Activated naive CD8-positive, alpha-beta T cell treated with anti-CD3 and anti-CD28 coated beads, Interleukin-2, amount 50 U/mL, for 24 hours (primary cell): Measurements from ENCODE around the gene TSPOAP1.

Experiments used
- ATAC-seq: fragments of 150-1000 bp; cut with Tn5 transposase; one replicate; pipeline ENCODE4 v1.10.0; 2021
- DNase-seq: peaks from one replicate; pipeline ENCODE4 v3.0.0; 2021
- H3K27ac Mint-ChIP-seq: one replicate; pipeline ENCODE4 v1.8.0; 2021; ENCODE audit warnings: mild to moderate bottlenecking, mixed read lengths
- H3K27me3 Mint-ChIP-seq: one replicate; pipeline ENCODE4 v1.8.0; 2021; ENCODE audit warnings: mixed read lengths
- H3K36me3 Mint-ChIP-seq: one replicate; pipeline ENCODE4 v1.8.0; 2021; ENCODE audit warnings: low read depth, mixed read lengths
- H3K4me1 Mint-ChIP-seq: one replicate; pipeline ENCODE4 v1.8.0; 2021; ENCODE audit warnings: mixed read lengths
- H3K4me3 Mint-ChIP-seq: one replicate; pipeline ENCODE4 v1.8.0; 2021; ENCODE audit warnings: mild to moderate bottlenecking, moderate library complexity, mixed read lengths
- H3K9me3 Mint-ChIP-seq: one replicate; pipeline ENCODE4 v1.8.0; 2021; ENCODE audit warnings: mixed read lengths

The TSPOAP1 gene

GRCh38 chr17:58338841-58339754 lies 10.5 kb upstream of the TSPOAP1 start:
- H3K27ac Mint-ChIP-seq = peak overlapping the region; percentile 98
- H3K27me3 Mint-ChIP-seq = no peaks in the 10 kb centered on the region
- ATAC-seq (peak; percentile 47), DNase-seq (peak; percentile 87)
- peak overlapping the region; percentile 99 for H3K4me3 Mint-ChIP-seq
- H3K4me1 Mint-ChIP-seq = peaks cover 70% of the 10 kb centered on the region
- peaks cover 61% of the 10 kb centered on the region for H3K36me3 Mint-ChIP-seq
- no peaks in the 10 kb centered on the region for H3K9me3 Mint-ChIP-seq

DNA sequence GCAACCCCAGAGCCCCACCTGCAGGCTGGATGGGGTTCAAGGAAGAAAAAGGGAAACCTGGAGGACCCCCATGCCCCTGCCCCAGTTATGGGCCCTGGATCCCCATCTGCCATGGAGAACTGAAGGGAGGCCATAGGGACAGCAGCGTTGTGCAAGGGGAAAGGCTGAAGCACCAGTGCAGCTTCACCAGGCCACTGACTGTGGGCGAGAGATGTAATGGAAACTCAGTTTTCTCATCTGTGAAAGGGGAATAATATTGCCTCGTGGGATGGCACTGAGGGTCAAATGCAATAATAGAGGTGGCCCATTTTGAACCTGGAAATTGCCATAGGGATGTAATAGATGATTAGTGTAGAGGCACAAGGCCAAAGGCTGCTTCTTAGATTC lies 9.9 kb upstream of the TSPOAP1 start:
- peaks cover 67% of the 10 kb centered on the region for H3K4me1 Mint-ChIP-seq
- no peaks in the 10 kb centered on the region for H3K9me3 Mint-ChIP-seq
- H3K36me3 Mint-ChIP-seq = peaks cover 59% of the 10 kb centered on the region
- peak; percentile 67 for DNase-seq
- peak overlapping the region; percentile 98 for H3K27ac Mint-ChIP-seq
- peak overlapping the region; percentile 99 for H3K4me3 Mint-ChIP-seq
- H3K27me3 Mint-ChIP-seq = no peaks in the 10 kb centered on the region
- ATAC-seq = peak; percentile 14

- peaks cover 63% of the 10 kb centered on the region for H3K4me1 Mint-ChIP-seq
- H3K9me3 Mint-ChIP-seq = no peaks in the 10 kb centered on the region
- H3K36me3 Mint-ChIP-seq = peaks cover 56% of the 10 kb centered on the region
- ATAC-seq (peak; percentile 55), DNase-seq (peak; percentile 93)
- H3K27ac Mint-ChIP-seq = peak overlapping the region; percentile 98
- H3K27me3 Mint-ChIP-seq = no peaks in the 10 kb centered on the region
- H3K4me3 Mint-ChIP-seq = peak overlapping the region; percentile 99
These were observed 9.2 kb upstream of the TSPOAP1 start for GRCh38 chr17:58337600-58338453.

- H3K9me3 Mint-ChIP-seq = no peaks in the 10 kb centered on the region
- peaks cover 53% of the 10 kb centered on the region for H3K36me3 Mint-ChIP-seq
- H3K4me3 Mint-ChIP-seq = peak overlapping the region; percentile 99
- H3K4me1 Mint-ChIP-seq = peaks cover 59% of the 10 kb centered on the region
- H3K27ac Mint-ChIP-seq = peak overlapping the region; percentile 98
- peaks cover under 1% of the 10 kb centered on the region for H3K27me3 Mint-ChIP-seq
- peak; percentile 66 for DNase-seq
- no peak for ATAC-seq
These were observed 8.6 kb upstream of the TSPOAP1 start for GRCh38 chr17:58337210-58337599.

- Mint-ChIP-seq H3K4me3 (peak overlapping the region; percentile 99), H3K36me3 (peaks cover 53% of the 10 kb centered on the region), H3K9me3 (no peaks in the 10 kb centered on the region), H3K27me3 (peaks cover 4% of the 10 kb centered on the region), H3K4me1 (peaks cover 59% of the 10 kb centered on the region), H3K27ac (peak overlapping the region; percentile 98)
- no peak for ATAC-seq
- peak; percentile 52 for DNase-seq
These were observed 8.0 kb upstream of the TSPOAP1 start for GRCh38 chr17:58336456-58337209.

DNA sequence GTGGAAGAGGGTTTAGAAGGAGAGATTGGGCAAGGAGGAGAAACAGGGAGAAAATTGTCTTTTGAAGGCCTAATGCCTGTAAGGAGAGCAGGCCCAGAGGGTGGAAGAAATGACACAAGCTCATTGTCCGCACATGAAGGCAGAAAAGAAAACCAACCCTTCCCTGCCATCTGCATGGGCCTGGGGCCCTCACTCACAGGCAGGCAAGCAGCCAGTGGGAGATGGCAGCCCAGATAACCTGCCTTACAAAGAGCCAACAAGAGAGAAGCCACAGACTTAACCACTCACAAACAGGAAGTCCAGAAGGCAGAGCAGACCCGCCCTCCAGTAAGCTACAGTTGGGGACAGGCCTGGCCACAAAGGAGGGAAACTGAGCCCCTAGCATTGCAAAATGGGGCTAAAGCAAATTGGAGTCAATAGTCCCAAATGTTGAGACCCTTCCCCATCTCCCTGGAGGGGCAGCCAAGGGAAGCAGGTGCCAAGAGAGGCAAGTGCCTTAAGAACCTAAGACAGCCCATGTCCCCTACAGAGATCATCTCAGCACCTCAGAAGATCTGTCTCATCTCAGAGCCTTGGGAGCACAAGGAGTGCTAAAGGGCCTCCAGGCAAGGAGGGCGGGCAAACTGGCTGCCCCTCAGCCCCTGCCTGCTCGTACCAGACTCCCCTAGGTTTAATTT lies 7.3 kb upstream of the TSPOAP1 start:
- peaks cover 54% of the 10 kb centered on the region for H3K36me3 Mint-ChIP-seq
- ATAC-seq = peak; percentile 11

GRCh38 chr17:58335061-58335731 lies 6.6 kb upstream of the TSPOAP1 start:
- Mint-ChIP-seq H3K4me3 (peak overlapping the region; percentile 99), H3K9me3 (no peaks in the 10 kb centered on the region), H3K27me3 (peaks cover 14% of the 10 kb centered on the region), H3K36me3 (peaks cover 54% of the 10 kb centered on the region), H3K27ac (peak overlapping the region; percentile 98), H3K4me1 (peaks cover 66% of the 10 kb centered on the region)
- DNase-seq (peak; percentile 72), ATAC-seq (no peak)

More for the DNA sequence above, 7.3 kb upstream of the TSPOAP1 start:
- Mint-ChIP-seq H3K4me3 (peak overlapping the region; percentile 99), H3K27ac (peak overlapping the region; percentile 98), H3K27me3 (peaks cover 9% of the 10 kb centered on the region), H3K4me1 (peaks cover 62% of the 10 kb centered on the region), H3K9me3 (no peaks in the 10 kb centered on the region)
- DNase-seq = peak; percentile 76

GRCh38 chr17:58334661-58335060 lies 6.1 kb upstream of the TSPOAP1 start:
- H3K27me3 Mint-ChIP-seq = peaks cover 15% of the 10 kb centered on the region
- H3K4me1 Mint-ChIP-seq = peaks cover 66% of the 10 kb centered on the region
- H3K4me3 Mint-ChIP-seq = peak overlapping the region; percentile 99
- H3K36me3 Mint-ChIP-seq = peaks cover 53% of the 10 kb centered on the region
- peak overlapping the region; percentile 98 for H3K27ac Mint-ChIP-seq
- no peaks in the 10 kb centered on the region for H3K9me3 Mint-ChIP-seq
- ATAC-seq (no peak), DNase-seq (no peak)

DNA sequence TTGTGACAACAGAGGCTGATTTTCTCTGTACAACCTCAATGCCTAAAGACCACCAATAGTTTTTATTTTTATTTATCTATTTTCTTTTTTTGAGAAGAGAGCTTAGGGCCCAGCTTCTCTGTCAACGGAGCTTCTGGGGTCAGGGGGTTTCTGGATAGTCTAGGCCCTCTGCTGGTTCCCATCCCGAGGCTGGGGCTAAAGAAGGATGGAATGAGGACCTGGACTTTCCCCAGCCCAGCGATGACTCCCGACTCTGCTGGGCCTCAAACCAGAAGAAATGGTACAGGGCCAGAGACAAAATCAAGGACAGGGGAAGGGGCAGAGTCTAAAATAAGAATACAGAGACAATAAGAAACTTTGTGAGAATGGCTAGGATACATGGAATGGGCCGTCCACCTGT lies 5.7 kb upstream of the TSPOAP1 start:
- Mint-ChIP-seq H3K27me3 (peaks cover 15% of the 10 kb centered on the region), H3K4me1 (peaks cover 70% of the 10 kb centered on the region), H3K4me3 (peak overlapping the region; percentile 99), H3K36me3 (peaks cover 48% of the 10 kb centered on the region), H3K9me3 (no peaks in the 10 kb centered on the region), H3K27ac (peak overlapping the region; percentile 98)
- ATAC-seq (no peak), DNase-seq (no peak)

- Mint-ChIP-seq H3K36me3 (peaks cover 46% of the 10 kb centered on the region), H3K27ac (peak overlapping the region; percentile 98), H3K4me3 (peak overlapping the region; percentile 99), H3K4me1 (peaks cover 75% of the 10 kb centered on the region), H3K27me3 (peaks cover 15% of the 10 kb centered on the region), H3K9me3 (no peaks in the 10 kb centered on the region)
- peak; percentile 50 for DNase-seq
- no peak for ATAC-seq
These were observed 5.2 kb upstream of the TSPOAP1 start for GRCh38 chr17:58333736-58334207.

DNA sequence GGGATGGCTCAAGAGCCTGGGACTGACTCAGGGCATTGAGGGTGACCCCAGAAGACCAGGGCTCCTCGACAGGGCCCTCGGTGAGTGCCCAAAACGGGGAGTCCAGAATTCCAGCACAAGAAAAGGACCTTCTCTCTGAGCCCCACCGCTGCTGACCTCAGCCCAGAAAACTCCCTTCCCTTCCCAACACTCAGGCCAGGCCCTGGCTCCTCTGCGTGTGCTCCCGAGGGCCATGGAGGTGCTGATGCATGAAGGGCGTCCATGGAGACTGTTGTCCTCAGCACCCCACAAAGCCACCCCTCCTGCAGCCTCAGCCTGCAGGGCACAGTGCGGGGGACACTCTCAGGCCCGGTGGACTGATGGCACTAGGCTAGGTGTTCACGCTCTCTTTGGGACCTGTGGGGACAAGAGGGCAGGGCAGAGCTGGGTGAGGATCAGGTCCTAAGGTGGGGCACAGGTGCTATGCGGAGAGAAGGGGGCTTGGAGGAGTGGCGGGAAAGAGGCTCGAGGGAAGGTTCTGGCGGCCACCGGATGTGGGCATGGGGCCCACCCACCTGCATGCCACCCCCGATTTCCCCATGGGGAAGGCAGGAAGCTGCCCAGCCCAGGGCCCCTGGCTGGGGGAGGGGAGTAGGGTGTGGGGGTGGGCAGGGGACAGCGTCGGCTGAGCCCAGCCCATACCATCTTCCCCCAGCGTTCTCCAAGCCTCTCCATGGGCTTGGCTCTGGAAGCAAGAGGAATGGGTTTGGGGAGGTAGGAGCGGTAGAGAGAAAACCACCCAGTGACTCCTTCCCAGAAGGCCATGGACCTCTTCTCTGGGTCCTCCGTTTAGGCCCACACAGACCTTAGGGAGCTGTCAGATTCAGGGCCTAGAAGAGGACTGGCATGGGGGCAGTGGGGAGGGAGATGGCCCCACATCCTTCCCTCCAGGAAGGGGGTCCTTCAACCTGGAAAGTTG lies 4.5 kb upstream of the TSPOAP1 start:
- peaks cover 15% of the 10 kb centered on the region for H3K27me3 Mint-ChIP-seq
- peak overlapping the region; percentile 98 for H3K27ac Mint-ChIP-seq
- no peaks in the 10 kb centered on the region for H3K9me3 Mint-ChIP-seq
- peaks cover 42% of the 10 kb centered on the region for H3K36me3 Mint-ChIP-seq
- ATAC-seq = no peak
- H3K4me1 Mint-ChIP-seq = peaks cover 77% of the 10 kb centered on the region
- DNase-seq = peak; percentile 86
- H3K4me3 Mint-ChIP-seq = peak overlapping the region; percentile 99
